ENCODE measurements around the gene DPP4. TPM values are rescaled to one million over a fixed set of nuclear protein-coding genes. Genes with fewer than 3 reads are reported as not detected.
A peak's percentile ranks its signal among the peaks of the same experiment; 100 is the strongest.

The DPP4 gene
- total RNA-seq, 1 experiment from 2014 or later, result 23.3 TPM

DNA sequence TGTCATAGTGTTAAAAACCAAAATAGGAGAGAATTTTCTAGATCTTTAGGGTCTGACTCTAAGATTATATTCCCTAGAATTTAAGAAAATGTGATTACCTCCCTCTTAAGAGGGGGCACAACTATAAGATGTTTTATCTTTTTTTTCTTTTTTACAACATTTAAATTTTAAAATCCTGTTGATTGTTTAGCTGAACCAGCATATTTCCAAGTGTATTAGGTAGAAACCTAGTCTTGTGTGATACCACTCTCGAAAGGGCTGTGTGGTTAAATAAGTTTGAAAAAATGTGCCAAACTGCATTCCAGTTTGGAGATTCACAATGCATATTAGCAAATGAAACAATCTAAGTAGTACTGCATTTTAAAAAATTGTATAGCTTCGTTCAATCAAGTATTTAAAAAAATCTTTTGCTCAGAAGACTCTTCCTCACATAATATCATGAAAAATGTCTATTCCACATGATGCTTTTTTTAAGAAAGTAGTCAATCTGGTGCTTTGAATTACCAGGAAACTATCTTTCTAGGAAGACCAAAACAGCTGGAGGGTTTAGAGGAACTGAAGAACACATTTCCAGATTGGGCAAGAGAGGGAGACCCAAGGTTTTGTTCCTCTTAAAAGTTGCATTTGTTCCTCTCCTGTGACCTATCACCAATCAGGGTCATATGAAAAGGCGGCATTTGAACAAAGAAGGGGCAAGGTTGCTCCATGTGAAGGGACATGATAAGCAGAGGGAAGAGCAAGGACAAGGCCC lies 98.8 kb downstream of the DPP4 start:
- H3K4me2 ChIP-seq (ENCODE audit: low read length), result no peak overlapping the region
- no peaks in the 10 kb centered on the region for H3K9me2 ChIP-seq (replicated peaks; ENCODE audit: low read length)
- no TSS peak for BruUV-seq (replicated peaks)
- TF ChIP-seq EZH2phosphoT487 (IDR thresholded peaks at IDR 0.05; ENCODE audit: borderline replicate concordance, low read length) (no peak), EZH2 (IDR thresholded peaks at IDR 0.05; ENCODE audit: low read length, unreplicated experiment) (no peak), CTCF (conservative IDR thresholded peaks at IDR 0.05; ENCODE audit: low read depth, low read length) (no peak)
- H4K20me1 ChIP-seq (ENCODE audit: low read length), result no peaks in the 10 kb centered on the region
- H3F3A ChIP-seq (ENCODE audit: low read length, unreplicated experiment), result no peaks in the 10 kb centered on the region
- no peaks in the 10 kb centered on the region for H3K79me2 ChIP-seq (ENCODE audit: low read length)
- no peak for ATAC-seq
- H3K27me3 ChIP-seq (ENCODE audit: low read length), result no peaks in the 10 kb centered on the region
- DNase-seq, result peak; percentile 5
- H2AFZ ChIP-seq (ENCODE audit: low read length), result no peak overlapping the region
- H3K9me3 ChIP-seq (ENCODE audit: low read length), result no peaks in the 10 kb centered on the region
- POLR2A ChIA-PET (ENCODE audit: unreplicated experiment), result no interaction called here
- no peaks in the 10 kb centered on the region for H3K36me3 ChIP-seq (ENCODE audit: low read depth, low read length)
- no peak overlapping the region for H3K9ac ChIP-seq (ENCODE audit: low read length)
- intact Hi-C loops (cut with micrococcal nuclease), result no loop called here
- peaks cover 2% of the 10 kb centered on the region; the same call in 1 of the 2 replicates for H3K4me1 ChIP-seq (ENCODE audit: insufficient read depth, low read length)
- H3K4me3 ChIP-seq (ENCODE audit: low read length), result no peak overlapping the region
- H3K27ac ChIP-seq (ENCODE audit: low read length), result no peak overlapping the region
- CTCF ChIA-PET, result no interaction called here

GRCh38 chr2:161974461-161974860 lies 99.6 kb downstream of the DPP4 start:
- ChIA-PET POLR2A (ENCODE audit: unreplicated experiment) (no interaction called here), CTCF (no interaction called here)
- Histone ChIP-seq H3K4me2 (ENCODE audit: low read length) (no peak overlapping the region), H3K9me2 (replicated peaks; ENCODE audit: low read length) (no peaks in the 10 kb centered on the region), H3K79me2 (ENCODE audit: low read length) (no peaks in the 10 kb centered on the region), H3K9me3 (ENCODE audit: low read length) (no peaks in the 10 kb centered on the region), H3K4me3 (ENCODE audit: low read length) (no peak overlapping the region), H3K27ac (ENCODE audit: low read length) (no peak overlapping the region), H3K27me3 (ENCODE audit: low read length) (no peaks in the 10 kb centered on the region), H2AFZ (ENCODE audit: low read length) (no peak overlapping the region), H3F3A (ENCODE audit: low read length, unreplicated experiment) (no peaks in the 10 kb centered on the region), H3K4me1 (ENCODE audit: insufficient read depth, low read length) (no peaks in the 10 kb centered on the region), H3K9ac (ENCODE audit: low read length) (no peak overlapping the region), H4K20me1 (ENCODE audit: low read length) (no peaks in the 10 kb centered on the region), H3K36me3 (ENCODE audit: low read depth, low read length) (no peaks in the 10 kb centered on the region)
- DNase-seq (no peak), ATAC-seq (no peak)
- intact Hi-C loops (cut with micrococcal nuclease), result no loop called here
- no TSS peak for BruUV-seq (replicated peaks)
- no peak for TF ChIP-seq EZH2 (IDR thresholded peaks at IDR 0.05; ENCODE audit: low read length, unreplicated experiment)
- no peak for TF ChIP-seq EZH2phosphoT487 (IDR thresholded peaks at IDR 0.05; ENCODE audit: borderline replicate concordance, low read length)
- no peak for TF ChIP-seq CTCF (conservative IDR thresholded peaks at IDR 0.05; ENCODE audit: low read depth, low read length)

DNA sequence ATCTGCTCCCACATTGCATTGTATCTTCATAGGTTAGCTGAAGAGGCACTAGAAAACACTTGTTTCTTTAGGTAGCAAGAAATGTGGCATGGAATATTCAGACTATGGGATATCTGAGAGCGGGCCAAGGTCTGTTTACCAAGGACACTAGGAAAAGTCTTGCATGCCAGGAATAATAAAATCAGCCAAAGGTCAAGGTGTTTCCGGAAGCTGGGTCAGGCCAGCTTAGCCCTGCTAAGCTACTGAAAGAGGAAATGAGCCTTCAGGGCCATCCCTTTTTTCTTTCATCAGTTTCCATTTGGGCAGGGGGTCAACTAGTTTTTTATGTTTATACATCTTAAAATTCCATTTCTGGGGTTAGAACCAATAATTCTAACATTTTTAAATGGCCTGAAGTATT lies 101.1 kb downstream of the DPP4 start:
- POLR2A ChIA-PET (ENCODE audit: unreplicated experiment), result no interaction called here
- H3K27me3 ChIP-seq (ENCODE audit: low read length), result no peaks in the 10 kb centered on the region
- no peaks in the 10 kb centered on the region for H4K20me1 ChIP-seq (ENCODE audit: low read length)
- no peak overlapping the region for H3K4me2 ChIP-seq (ENCODE audit: low read length)
- H2AFZ ChIP-seq (ENCODE audit: low read length), result no peak overlapping the region
- intact Hi-C loops (cut with micrococcal nuclease), result no loop called here
- H3K36me3 ChIP-seq (ENCODE audit: low read depth, low read length), result no peaks in the 10 kb centered on the region
- H3K4me1 ChIP-seq (ENCODE audit: insufficient read depth, low read length), result no peaks in the 10 kb centered on the region
- H3F3A ChIP-seq (ENCODE audit: low read length, unreplicated experiment), result no peaks in the 10 kb centered on the region
- H3K9ac ChIP-seq (ENCODE audit: low read length), result no peak overlapping the region
- H3K27ac ChIP-seq (ENCODE audit: low read length), result no peak overlapping the region
- H3K79me2 ChIP-seq (ENCODE audit: low read length), result no peaks in the 10 kb centered on the region
- H3K9me3 ChIP-seq (ENCODE audit: low read length), result no peaks in the 10 kb centered on the region
- no peaks in the 10 kb centered on the region for H3K9me2 ChIP-seq (replicated peaks; ENCODE audit: low read length)
- ATAC-seq (no peak), DNase-seq (no peak)
- no peak overlapping the region for H3K4me3 ChIP-seq (ENCODE audit: low read length)
- BruUV-seq (replicated peaks), result no TSS peak
- TF ChIP-seq CTCF (conservative IDR thresholded peaks at IDR 0.05; ENCODE audit: low read depth, low read length), result no peak
- CTCF ChIA-PET, result no interaction called here

All from PC-3 (cell line).